Hematopoietic multipotent progenitor cell treated with erythropoietin and hydrocortisone succinate and interleukin-3 and kit ligand, for 4 days (in vitro differentiated cells): Measurements from ENCODE around the gene IDH2.
"Not testable (repeated sequence)": the region's sequence is repeated elsewhere in the genome, so short reads cannot be mapped to it uniquely, and the experiment has no call there.

Source experiments
- DNase-seq: peaks from one replicate; pipeline ENCODE4 v3.0.0-alpha.2; 2015

IDH2 gene

GRCh38 chr15:90114451-90114901 lies 12.2 kb upstream of the IDH2 start:
- DNase-seq, result peak; percentile 29

- no peak for DNase-seq
Measured at GRCh38 chr15:90113166-90113565, 10.9 kb upstream of the IDH2 start.

- peak; percentile 55 for DNase-seq
Measured at GRCh38 chr15:90109163-90109751, 7.0 kb upstream of the IDH2 start.

- not testable (repeated sequence) for DNase-seq
Measured at GRCh38 chr15:90108038-90108437, 5.8 kb upstream of the IDH2 start.

- DNase-seq, result no peak
Measured at GRCh38 chr15:90106522-90107117, 4.4 kb upstream of the IDH2 start.

GRCh38 chr15:90105521-90105920 lies 3.3 kb upstream of the IDH2 start:
- DNase-seq, result no peak

GRCh38 chr15:90104551-90104950 lies 2.3 kb upstream of the IDH2 start:
- no peak for DNase-seq

GRCh38 chr15:90103701-90104329 lies 1.5 kb upstream of the IDH2 start:
- DNase-seq, result no peak

GRCh38 chr15:90101130-90101968 lies 919 bp downstream of the IDH2 start:
- DNase-seq, result peak; percentile 87

- peak; percentile 88 for DNase-seq
Measured at GRCh38 chr15:90099868-90100831, 2.1 kb downstream of the IDH2 start.

- no peak for DNase-seq
Measured at GRCh38 chr15:90099072-90099867, 3.0 kb downstream of the IDH2 start.

GRCh38 chr15:90097475-90097874 lies 4.8 kb downstream of the IDH2 start:
- peak; percentile 48 for DNase-seq

GRCh38 chr15:90095521-90095959 lies 6.7 kb downstream of the IDH2 start:
- DNase-seq, result no peak

GRCh38 chr15:90091156-90091931 lies 10.9 kb downstream of the IDH2 start:
- no peak for DNase-seq

GRCh38 chr15:90090226-90090848 lies 11.9 kb downstream of the IDH2 start:
- no peak for DNase-seq

GRCh38 chr15:90087454-90088154 lies 14.7 kb downstream of the IDH2 start:
- peak; percentile 77 for DNase-seq

- DNase-seq, result peak; percentile 78
Measured at GRCh38 chr15:90086868-90087268, 15.4 kb downstream of the IDH2 start.

- no peak for DNase-seq
Measured at GRCh38 chr15:90085565-90085964, 16.7 kb downstream of the IDH2 start.

GRCh38 chr15:90084876-90085423 lies 17.3 kb downstream of the IDH2 start:
- DNase-seq, result no peak
